Measurements from ENCODE around the gene GLDC. TPM values are rescaled to one million over a fixed set of nuclear protein-coding genes. Genes with fewer than 3 reads are reported as not detected.
A peak's percentile ranks its signal among the peaks of the same experiment; 100 is the strongest.

Gene GLDC
- total RNA-seq, 1 experiment from 2014 or later: 145 TPM

DNA sequence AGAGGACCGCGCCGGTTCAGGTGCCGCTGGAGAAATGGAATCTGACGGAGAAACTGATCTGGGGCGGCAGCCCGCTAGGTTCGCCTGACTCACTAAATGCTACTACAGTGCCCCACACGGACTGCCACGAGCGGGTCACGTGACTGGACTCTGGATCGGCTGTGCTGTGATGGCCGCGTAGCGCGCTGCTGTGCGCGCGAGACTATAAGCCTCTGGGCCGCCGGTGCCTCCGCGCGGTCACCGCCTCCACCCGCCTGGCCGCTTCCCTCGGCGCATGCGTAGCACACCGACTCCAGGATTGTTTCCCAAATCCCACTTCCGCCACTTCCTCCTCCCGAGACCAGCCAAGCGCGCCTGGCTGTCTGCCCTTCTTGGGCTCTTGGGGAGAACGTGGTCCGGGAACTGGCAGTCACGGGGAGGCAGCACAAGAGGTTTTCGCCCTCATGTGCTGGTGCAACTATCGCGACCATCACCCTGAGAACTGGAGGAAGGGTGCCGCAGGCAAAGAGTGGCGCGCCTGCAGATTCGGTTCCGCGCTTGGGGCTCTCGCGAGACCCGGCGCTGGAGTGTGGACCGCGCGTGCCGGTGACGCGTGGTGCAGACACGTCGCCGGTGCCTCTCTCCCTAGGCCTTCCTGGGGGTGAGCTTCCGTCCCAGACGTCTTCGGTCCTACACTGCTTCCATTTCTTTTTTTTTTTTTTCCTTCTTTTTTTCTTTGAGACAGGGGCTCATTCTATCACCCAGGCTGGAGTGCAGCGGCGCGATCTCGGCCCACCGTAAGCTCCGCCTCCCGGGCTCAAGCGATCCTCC, 35.8 kb upstream of the GLDC start (continued):
- no peak; the same call in 1 of the 2 replicates for TF ChIP-seq ATF3 (CRISPR knock-in tag; conservative IDR thresholded peaks at IDR 0.05)
- no peak for TF ChIP-seq ZNF317 (CRISPR knock-in tag; IDR thresholded peaks at IDR 0.05; ENCODE audit: borderline replicate concordance, low read depth)
- TF ChIP-seq IRF2 (CRISPR knock-in tag; IDR thresholded peaks at IDR 0.05; ENCODE audit: borderline replicate concordance, low read depth): no peak
- TF ChIP-seq ZNF121 (CRISPR knock-in tag; IDR thresholded peaks at IDR 0.05): no peak
- no peak for TF ChIP-seq GTF2I (CRISPR knock-in tag; conservative IDR thresholded peaks at IDR 0.05)
- TF ChIP-seq MXD4 (CRISPR knock-in tag; IDR thresholded peaks at IDR 0.05; ENCODE audit: borderline replicate concordance): no peak
- TF ChIP-seq CREM (CRISPR knock-in tag; IDR thresholded peaks at IDR 0.05): no peak; the same call in 1 of the 2 replicates
- TF ChIP-seq, protein P1, sequence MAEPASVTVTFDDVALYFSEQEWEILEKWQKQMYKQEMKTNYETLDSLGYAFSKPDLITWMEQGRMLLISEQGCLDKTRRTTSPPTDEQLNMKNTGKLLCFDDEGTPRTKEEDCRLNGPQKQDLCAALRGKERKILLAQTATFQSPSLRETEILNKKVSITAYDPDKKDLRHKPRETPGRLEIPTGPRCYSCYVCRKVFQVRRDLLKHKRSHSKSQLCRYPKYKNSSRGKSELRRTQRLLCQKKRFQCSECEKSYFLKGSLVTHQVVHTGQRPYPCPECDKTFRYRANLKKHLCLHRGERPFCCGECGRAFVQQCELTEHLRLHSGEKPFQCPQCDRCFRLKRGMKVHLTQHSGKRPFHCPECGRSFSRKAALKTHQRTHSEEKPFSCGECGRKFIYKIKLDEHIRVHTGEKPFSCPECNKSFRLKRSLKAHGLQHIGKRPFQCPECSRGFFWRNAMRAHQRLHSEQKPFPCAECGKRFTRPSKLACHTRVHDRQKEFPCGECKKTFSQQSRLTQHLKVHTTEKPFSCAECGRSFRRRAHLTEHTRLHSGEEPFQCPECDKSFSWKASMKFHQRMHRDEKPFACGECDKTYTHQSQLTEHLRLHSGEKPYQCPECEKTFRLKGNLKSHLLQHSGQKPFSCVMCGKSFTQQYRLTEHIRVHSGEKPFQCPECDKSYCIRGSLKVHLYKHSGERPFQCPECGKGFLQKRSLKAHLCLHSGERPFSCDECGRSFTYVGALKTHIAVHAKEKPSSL (CRISPR knock-in tag; conservative IDR thresholded peaks at IDR 0.05): no peak
- peak; percentile 91 for TF ChIP-seq JUN (CRISPR knock-in tag; IDR thresholded peaks at IDR 0.05)
- no peak for TF ChIP-seq ZNF671 (CRISPR knock-in tag; IDR thresholded peaks at IDR 0.05)
- peak; percentile 37; the same call in 1 of the 2 replicates for TF ChIP-seq NR2C2 (CRISPR knock-in tag; IDR thresholded peaks at IDR 0.05)
- TF ChIP-seq, protein P2, sequence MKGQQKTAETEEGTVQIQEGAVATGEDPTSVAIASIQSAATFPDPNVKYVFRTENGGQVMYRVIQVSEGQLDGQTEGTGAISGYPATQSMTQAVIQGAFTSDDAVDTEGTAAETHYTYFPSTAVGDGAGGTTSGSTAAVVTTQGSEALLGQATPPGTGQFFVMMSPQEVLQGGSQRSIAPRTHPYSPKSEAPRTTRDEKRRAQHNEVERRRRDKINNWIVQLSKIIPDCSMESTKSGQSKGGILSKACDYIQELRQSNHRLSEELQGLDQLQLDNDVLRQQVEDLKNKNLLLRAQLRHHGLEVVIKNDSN (CRISPR knock-in tag; IDR thresholded peaks at IDR 0.05): peak; percentile 97
- no peak for TF ChIP-seq ATF6 (CRISPR knock-in tag; IDR thresholded peaks at IDR 0.05)
- TF ChIP-seq NFYB (CRISPR knock-in tag; conservative IDR thresholded peaks at IDR 0.05; ENCODE audit: low read depth): no peak; the same call in 1 of the 2 replicates
- no peak for TF ChIP-seq NR1H2 (CRISPR knock-in tag; IDR thresholded peaks at IDR 0.05)
- TF ChIP-seq, protein P3, sequence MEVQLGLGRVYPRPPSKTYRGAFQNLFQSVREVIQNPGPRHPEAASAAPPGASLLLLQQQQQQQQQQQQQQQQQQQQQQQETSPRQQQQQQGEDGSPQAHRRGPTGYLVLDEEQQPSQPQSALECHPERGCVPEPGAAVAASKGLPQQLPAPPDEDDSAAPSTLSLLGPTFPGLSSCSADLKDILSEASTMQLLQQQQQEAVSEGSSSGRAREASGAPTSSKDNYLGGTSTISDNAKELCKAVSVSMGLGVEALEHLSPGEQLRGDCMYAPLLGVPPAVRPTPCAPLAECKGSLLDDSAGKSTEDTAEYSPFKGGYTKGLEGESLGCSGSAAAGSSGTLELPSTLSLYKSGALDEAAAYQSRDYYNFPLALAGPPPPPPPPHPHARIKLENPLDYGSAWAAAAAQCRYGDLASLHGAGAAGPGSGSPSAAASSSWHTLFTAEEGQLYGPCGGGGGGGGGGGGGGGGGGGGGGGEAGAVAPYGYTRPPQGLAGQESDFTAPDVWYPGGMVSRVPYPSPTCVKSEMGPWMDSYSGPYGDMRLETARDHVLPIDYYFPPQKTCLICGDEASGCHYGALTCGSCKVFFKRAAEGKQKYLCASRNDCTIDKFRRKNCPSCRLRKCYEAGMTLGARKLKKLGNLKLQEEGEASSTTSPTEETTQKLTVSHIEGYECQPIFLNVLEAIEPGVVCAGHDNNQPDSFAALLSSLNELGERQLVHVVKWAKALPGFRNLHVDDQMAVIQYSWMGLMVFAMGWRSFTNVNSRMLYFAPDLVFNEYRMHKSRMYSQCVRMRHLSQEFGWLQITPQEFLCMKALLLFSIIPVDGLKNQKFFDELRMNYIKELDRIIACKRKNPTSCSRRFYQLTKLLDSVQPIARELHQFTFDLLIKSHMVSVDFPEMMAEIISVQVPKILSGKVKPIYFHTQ (CRISPR knock-in tag; IDR thresholded peaks at IDR 0.05): 0 out of 2 replicates have a peak, but pooled peaks have one; percentile 66
- TF ChIP-seq KAT7 (CRISPR knock-in tag; IDR thresholded peaks at IDR 0.05; ENCODE audit: borderline replicate concordance): no peak
- TF ChIP-seq ELF4 (CRISPR knock-in tag; IDR thresholded peaks at IDR 0.05; ENCODE audit: low read depth): no peak
- 0 out of 2 replicates have a peak, but pooled peaks have one; percentile 86 for TF ChIP-seq NR3C1 (CRISPR knock-in tag; conservative IDR thresholded peaks at IDR 0.05; ENCODE audit: low read depth)

Measured in WTC11 (cell line).